ENCODE results near the gene RLBP1. TPM values are rescaled to one million over a fixed set of nuclear protein-coding genes. Genes with fewer than 3 reads are reported as not detected.

The RLBP1 gene
- total RNA-seq, 1 experiment from 2014 or later = not detected

DNA sequence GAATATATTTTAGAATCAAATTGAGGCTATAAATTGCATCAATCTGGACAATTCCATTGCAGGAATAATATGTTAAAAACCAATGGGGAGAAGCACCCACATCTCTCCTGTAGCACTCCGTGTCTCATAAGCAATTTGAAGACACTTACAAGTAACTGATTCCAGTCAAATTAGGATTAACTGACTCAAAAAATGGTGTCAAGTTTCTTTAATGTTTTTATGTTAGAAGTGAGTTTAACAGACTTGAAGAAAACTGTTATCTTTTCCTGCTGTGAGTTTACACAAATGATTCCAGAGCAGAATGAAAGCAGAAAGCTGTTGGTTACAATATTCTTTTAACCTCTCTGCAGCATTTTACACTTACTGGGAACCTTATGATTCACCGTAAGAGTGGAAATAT, 23.2 kb downstream of the RLBP1 start:
- no TSS peak for BruUV-seq (replicated peaks)
- intact Hi-C loops (cut with micrococcal nuclease) = no loop called here
- CTCF ChIA-PET = no interaction called here

DNA sequence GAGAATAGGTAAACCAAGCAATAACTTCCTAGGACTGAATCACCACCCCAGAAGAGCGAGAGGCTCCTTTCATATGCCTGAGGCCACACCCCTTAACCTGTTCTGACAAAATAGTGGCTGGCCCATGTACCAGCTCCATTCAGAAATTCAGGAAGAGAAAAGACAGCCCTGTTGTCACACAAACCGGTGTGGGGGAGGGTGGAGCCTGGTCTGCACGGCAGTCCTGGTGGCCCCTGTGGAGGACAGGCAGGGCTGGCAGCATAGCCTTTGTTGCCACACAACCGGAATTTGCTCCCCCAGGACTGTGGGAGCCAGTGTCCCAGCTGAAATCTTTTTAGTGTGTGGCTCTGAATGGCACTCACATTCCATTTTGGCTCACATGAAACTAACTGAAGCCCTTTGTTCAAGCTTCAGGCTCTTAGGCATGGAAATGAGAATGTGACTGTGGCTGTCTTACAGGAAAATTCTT, 23.8 kb downstream of the RLBP1 start:
- Histone ChIP-seq H3K27ac (ENCODE audit: low read length) (peak overlapping the region; percentile 41), H3F3A (ENCODE audit: low read length, unreplicated experiment) (no peaks in the 10 kb centered on the region), H3K9me2 (replicated peaks; ENCODE audit: low read length) (no peaks in the 10 kb centered on the region), H3K36me3 (ENCODE audit: low read depth, low read length) (peaks cover 5% of the 10 kb centered on the region; the same call in 1 of the 2 replicates), H3K4me1 (ENCODE audit: insufficient read depth, low read length) (peaks cover 14% of the 10 kb centered on the region), H2AFZ (ENCODE audit: low read length) (no peak overlapping the region), H3K9ac (ENCODE audit: low read length) (no peak overlapping the region), H3K4me3 (ENCODE audit: low read length) (no peak overlapping the region), H3K4me2 (ENCODE audit: low read length) (peak overlapping the region; percentile 40), H3K9me3 (ENCODE audit: low read length) (no peaks in the 10 kb centered on the region), H3K27me3 (ENCODE audit: low read length) (no peaks in the 10 kb centered on the region), H4K20me1 (ENCODE audit: low read length) (no peaks in the 10 kb centered on the region), H3K79me2 (ENCODE audit: low read length) (no peaks in the 10 kb centered on the region)
- DNase-seq (peak; percentile 55), ATAC-seq (peak; percentile 64)
- ChIA-PET CTCF (no interaction called here), POLR2A (ENCODE audit: unreplicated experiment) (interaction anchor here (0.6 kb wide), 1 partner anchor 573 kb away, joined by 3 read pairs; no protein-coding TSS in a partner anchor)
- BruUV-seq (replicated peaks) = no TSS peak
- intact Hi-C loops (cut with micrococcal nuclease) = no loop called here
- TF ChIP-seq EZH2phosphoT487 (IDR thresholded peaks at IDR 0.05; ENCODE audit: borderline replicate concordance, low read length) (no peak), EZH2 (IDR thresholded peaks at IDR 0.05; ENCODE audit: low read length, unreplicated experiment) (no peak)
- TF ChIP-seq, protein P1, sequence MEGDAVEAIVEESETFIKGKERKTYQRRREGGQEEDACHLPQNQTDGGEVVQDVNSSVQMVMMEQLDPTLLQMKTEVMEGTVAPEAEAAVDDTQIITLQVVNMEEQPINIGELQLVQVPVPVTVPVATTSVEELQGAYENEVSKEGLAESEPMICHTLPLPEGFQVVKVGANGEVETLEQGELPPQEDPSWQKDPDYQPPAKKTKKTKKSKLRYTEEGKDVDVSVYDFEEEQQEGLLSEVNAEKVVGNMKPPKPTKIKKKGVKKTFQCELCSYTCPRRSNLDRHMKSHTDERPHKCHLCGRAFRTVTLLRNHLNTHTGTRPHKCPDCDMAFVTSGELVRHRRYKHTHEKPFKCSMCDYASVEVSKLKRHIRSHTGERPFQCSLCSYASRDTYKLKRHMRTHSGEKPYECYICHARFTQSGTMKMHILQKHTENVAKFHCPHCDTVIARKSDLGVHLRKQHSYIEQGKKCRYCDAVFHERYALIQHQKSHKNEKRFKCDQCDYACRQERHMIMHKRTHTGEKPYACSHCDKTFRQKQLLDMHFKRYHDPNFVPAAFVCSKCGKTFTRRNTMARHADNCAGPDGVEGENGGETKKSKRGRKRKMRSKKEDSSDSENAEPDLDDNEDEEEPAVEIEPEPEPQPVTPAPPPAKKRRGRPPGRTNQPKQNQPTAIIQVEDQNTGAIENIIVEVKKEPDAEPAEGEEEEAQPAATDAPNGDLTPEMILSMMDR (conservative IDR thresholded peaks at IDR 0.05; ENCODE audit: low read depth, low read length) = no peak

More for the DNA sequence above, 23.2 kb downstream of the RLBP1 start:
- Histone ChIP-seq H3K79me2 (ENCODE audit: low read length) (no peaks in the 10 kb centered on the region), H2AFZ (ENCODE audit: low read length) (no peak overlapping the region), H3K9me3 (ENCODE audit: low read length) (no peaks in the 10 kb centered on the region), H3K4me1 (ENCODE audit: insufficient read depth, low read length) (peaks cover 14% of the 10 kb centered on the region), H3F3A (ENCODE audit: low read length, unreplicated experiment) (no peaks in the 10 kb centered on the region), H3K27ac (ENCODE audit: low read length) (no peak overlapping the region), H4K20me1 (ENCODE audit: low read length) (no peaks in the 10 kb centered on the region), H3K36me3 (ENCODE audit: low read depth, low read length) (peaks cover under 1% of the 10 kb centered on the region; the same call in 1 of the 2 replicates), H3K9me2 (replicated peaks; ENCODE audit: low read length) (no peaks in the 10 kb centered on the region), H3K9ac (ENCODE audit: low read length) (no peak overlapping the region), H3K4me2 (ENCODE audit: low read length) (no peak overlapping the region), H3K4me3 (ENCODE audit: low read length) (no peak overlapping the region), H3K27me3 (ENCODE audit: low read length) (no peaks in the 10 kb centered on the region)
- POLR2A ChIA-PET (ENCODE audit: unreplicated experiment) = no interaction called here
- no peak for DNase-seq
- TF ChIP-seq EZH2phosphoT487 (IDR thresholded peaks at IDR 0.05; ENCODE audit: borderline replicate concordance, low read length) = no peak
- TF ChIP-seq EZH2 (IDR thresholded peaks at IDR 0.05; ENCODE audit: low read length, unreplicated experiment) = no peak
- TF ChIP-seq, protein P1 (conservative IDR thresholded peaks at IDR 0.05; ENCODE audit: low read depth, low read length) = no peak
- no peak for ATAC-seq

DNA sequence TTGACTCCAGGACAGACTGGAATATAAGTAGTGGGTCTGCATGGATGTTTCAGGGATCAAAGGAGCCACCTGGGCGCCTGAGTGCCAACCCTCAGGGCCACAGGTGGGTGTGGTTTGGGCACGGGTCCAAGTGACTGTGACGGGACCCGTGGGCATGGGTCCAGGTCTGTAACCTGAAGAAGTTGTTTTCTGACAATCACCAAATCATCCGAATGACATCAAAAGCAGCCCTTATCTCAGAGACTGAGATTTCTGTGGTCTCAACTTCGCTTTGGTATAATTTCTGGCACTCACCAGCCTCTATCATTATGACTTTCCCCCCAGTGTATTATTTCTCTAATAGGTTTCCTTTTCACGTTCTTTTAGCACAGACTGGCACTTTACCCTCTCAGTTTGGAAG, 24.4 kb downstream of the RLBP1 start:
- Histone ChIP-seq H3K4me3 (ENCODE audit: low read length) (no peak overlapping the region), H3K4me2 (ENCODE audit: low read length) (peak overlapping the region; percentile 40)
- intact Hi-C loops (cut with micrococcal nuclease) = no loop called here

More for the DNA sequence above, 24.4 kb downstream of the RLBP1 start:
- CTCF ChIA-PET = no interaction called here
- TF ChIP-seq EZH2phosphoT487 (IDR thresholded peaks at IDR 0.05; ENCODE audit: borderline replicate concordance, low read length) (no peak), EZH2 (IDR thresholded peaks at IDR 0.05; ENCODE audit: low read length, unreplicated experiment) (no peak)
- TF ChIP-seq, protein P1 (conservative IDR thresholded peaks at IDR 0.05; ENCODE audit: low read depth, low read length) = no peak
- Histone ChIP-seq H3K9me3 (ENCODE audit: low read length) (no peaks in the 10 kb centered on the region), H3K79me2 (ENCODE audit: low read length) (no peaks in the 10 kb centered on the region), H3F3A (ENCODE audit: low read length, unreplicated experiment) (no peaks in the 10 kb centered on the region), H4K20me1 (ENCODE audit: low read length) (no peaks in the 10 kb centered on the region), H3K27ac (ENCODE audit: low read length) (peak overlapping the region; percentile 41), H3K9ac (ENCODE audit: low read length) (no peak overlapping the region), H2AFZ (ENCODE audit: low read length) (no peak overlapping the region), H3K4me1 (ENCODE audit: insufficient read depth, low read length) (peaks cover 14% of the 10 kb centered on the region), H3K27me3 (ENCODE audit: low read length) (no peaks in the 10 kb centered on the region), H3K9me2 (replicated peaks; ENCODE audit: low read length) (no peaks in the 10 kb centered on the region), H3K36me3 (ENCODE audit: low read depth, low read length) (peaks cover 5% of the 10 kb centered on the region; the same call in 1 of the 2 replicates)
- peak; percentile 44 for DNase-seq
- ATAC-seq = no peak
- BruUV-seq (replicated peaks) = no TSS peak
- POLR2A ChIA-PET (ENCODE audit: unreplicated experiment) = interaction anchor here (0.6 kb wide), 1 partner anchor 572 kb away, joined by 3 read pairs; no protein-coding TSS in a partner anchor
